ENCODE measurements around the gene SLC9A2.

Gene SLC9A2

DNA sequence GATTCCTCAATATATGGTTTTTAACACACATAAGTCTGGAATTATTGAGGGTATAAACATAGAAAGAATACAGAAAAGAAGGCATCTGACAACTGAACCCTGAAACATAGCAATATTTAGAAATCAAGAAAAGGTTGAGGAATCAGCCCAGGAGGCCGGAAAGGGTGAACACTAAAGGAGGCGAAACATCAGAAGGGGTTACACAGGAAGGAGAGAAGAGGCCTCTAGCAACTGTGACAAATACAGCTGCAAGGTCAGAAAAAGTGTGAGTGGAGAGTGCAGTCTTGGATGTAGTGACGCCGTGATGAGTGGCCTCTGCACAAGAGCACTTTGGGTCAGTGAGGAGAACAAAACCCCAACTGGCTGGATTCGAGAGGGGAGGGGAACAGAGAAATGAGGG, 70.7 kb downstream of the SLC9A2 start:
- WGBS, 2 donors (ENCODE audit: extremely low coverage in 2 of 2, insufficient read length in 2 of 2, insufficient replicate concordance in 1 of 2) = no CpG with 5 or more reads among the region's 5 CpGs
- no peak overlapping the region for H3K9ac ChIP-seq (ENCODE audit: low read depth, low read length, poor library complexity)

GRCh38 chr2:102696463-102696862, 77.1 kb downstream of the SLC9A2 start:
- no CpG with 5 or more reads among the region's 2 CpGs for WGBS, 2 donors (ENCODE audit: extremely low coverage in 2 of 2, insufficient read length in 2 of 2, insufficient replicate concordance in 1 of 2)
- no peak overlapping the region for H2BK5ac ChIP-seq (ENCODE audit: low read length)
- H2BK15ac ChIP-seq (ENCODE audit: low read length) = no peak overlapping the region

More for the DNA sequence above, 70.7 kb downstream of the SLC9A2 start:
- DNase-seq (ENCODE audit: low spot score) = no peak
- H4K91ac ChIP-seq (ENCODE audit: low read depth, low read length, poor library complexity) = no peak overlapping the region
- H2BK120ac ChIP-seq (ENCODE audit: low read depth, low read length) = no peak overlapping the region
- H4K8ac ChIP-seq (ENCODE audit: low read depth, low read length) = peak overlapping the region; percentile 19
- H2BK12ac ChIP-seq (ENCODE audit: low read length) = no peak overlapping the region
- no peaks in the 10 kb centered on the region for H3K79me1 ChIP-seq (ENCODE audit: low read depth, low read length)
- no peak overlapping the region for H3K4me2 ChIP-seq (ENCODE audit: insufficient read depth, low read length, poor library complexity, severe bottlenecking)
- peaks cover 0 to 17% (median 0%) of the 10 kb centered on the region in 3 experiments for H3K27me3 ChIP-seq (ENCODE audit: control insufficient read depth in 3 of 3, insufficient read depth in 3 of 3, low read depth in 1 of 3, low read length in 3 of 3)
- no peak overlapping the region for H3K4ac ChIP-seq (ENCODE audit: low read length)
- H2AK5ac ChIP-seq (ENCODE audit: low read depth, low read length) = no peak overlapping the region
- H3K36me3 ChIP-seq (replicated peaks in 1 of 2; ENCODE audit: control insufficient read depth in 2 of 2, insufficient read depth in 2 of 2, low read length in 2 of 2) = no peaks in the 10 kb centered on the region
- no peak overlapping the region for H2BK5ac ChIP-seq (ENCODE audit: low read length)
- no peak overlapping the region for H3K27ac ChIP-seq (replicated peaks; ENCODE audit: low read length)
- H3K23ac ChIP-seq (ENCODE audit: low read depth, low read length, poor library complexity) = no peak overlapping the region
- no peak overlapping the region for H2AFZ ChIP-seq (ENCODE audit: low read length)
- H3K14ac ChIP-seq (ENCODE audit: low read length) = no peak overlapping the region
- no peak overlapping the region for H3K18ac ChIP-seq (ENCODE audit: low read length)
- no peak overlapping the region for H2BK15ac ChIP-seq (ENCODE audit: low read length)
- no peaks in the 10 kb centered on the region for H3K9me3 ChIP-seq (replicated peaks in 1 of 2; ENCODE audit: control insufficient read depth in 2 of 2, insufficient read depth in 1 of 2, low read depth in 1 of 2, low read length in 2 of 2)
- no peaks in the 10 kb centered on the region for H3K4me1 ChIP-seq (ENCODE audit: control insufficient read depth in 2 of 2, insufficient read depth in 1 of 2, low read depth in 1 of 2, low read length in 2 of 2)
- H3K4me3 ChIP-seq (ENCODE audit: low read length in 2 of 2) = no peak overlapping the region

GRCh38 chr2:102698369-102699111, 79.2 kb downstream of the SLC9A2 start:
- no CpG with 5 or more reads among the region's 6 CpGs for WGBS, 2 donors (ENCODE audit: extremely low coverage in 2 of 2, insufficient read length in 2 of 2, insufficient replicate concordance in 1 of 2)
- peaks cover 0 to 4% (median 0%) of the 10 kb centered on the region in 3 experiments for H3K27me3 ChIP-seq (ENCODE audit: control insufficient read depth in 3 of 3, insufficient read depth in 3 of 3, low read depth in 1 of 3, low read length in 3 of 3)
- no peak overlapping the region for H4K91ac ChIP-seq (ENCODE audit: low read depth, low read length, poor library complexity)
- no peak overlapping the region for H2AFZ ChIP-seq (ENCODE audit: low read length)
- H3K9ac ChIP-seq (ENCODE audit: low read depth, low read length, poor library complexity) = no peak overlapping the region
- H3K4me2 ChIP-seq (ENCODE audit: insufficient read depth, low read length, poor library complexity, severe bottlenecking) = no peak overlapping the region
- H3K36me3 ChIP-seq (replicated peaks in 1 of 2; ENCODE audit: control insufficient read depth in 2 of 2, insufficient read depth in 2 of 2, low read length in 2 of 2) = no peaks in the 10 kb centered on the region
- no peak overlapping the region for H2BK5ac ChIP-seq (ENCODE audit: low read length)
- no peak overlapping the region for H2BK12ac ChIP-seq (ENCODE audit: low read length)
- no peak overlapping the region for H3K14ac ChIP-seq (ENCODE audit: low read length)
- no peaks in the 10 kb centered on the region for H3K4me1 ChIP-seq (ENCODE audit: control insufficient read depth in 2 of 2, insufficient read depth in 1 of 2, low read depth in 1 of 2, low read length in 2 of 2)
- no peaks in the 10 kb centered on the region for H3K9me3 ChIP-seq (replicated peaks in 1 of 2; ENCODE audit: control insufficient read depth in 2 of 2, insufficient read depth in 1 of 2, low read depth in 1 of 2, low read length in 2 of 2)
- DNase-seq (ENCODE audit: low spot score) = no peak
- H2BK120ac ChIP-seq (ENCODE audit: low read depth, low read length) = no peak overlapping the region
- H3K27ac ChIP-seq (replicated peaks; ENCODE audit: low read length) = no peak overlapping the region
- no peak overlapping the region for H2AK5ac ChIP-seq (ENCODE audit: low read depth, low read length)
- H4K8ac ChIP-seq (ENCODE audit: low read depth, low read length) = no peak overlapping the region
- no peak overlapping the region for H2BK15ac ChIP-seq (ENCODE audit: low read length)
- H3K4me3 ChIP-seq (ENCODE audit: low read length in 2 of 2) = no peak overlapping the region
- no peaks in the 10 kb centered on the region for H3K79me1 ChIP-seq (ENCODE audit: low read depth, low read length)
- peak overlapping the region; percentile 60 for H3K18ac ChIP-seq (ENCODE audit: low read length)
- H3K23ac ChIP-seq (ENCODE audit: low read depth, low read length, poor library complexity) = no peak overlapping the region
- H3K4ac ChIP-seq (ENCODE audit: low read length) = no peak overlapping the region

More at GRCh38 chr2:102696463-102696862, 77.1 kb downstream of the SLC9A2 start:
- no peak overlapping the region for H3K14ac ChIP-seq (ENCODE audit: low read length)
- no peaks in the 10 kb centered on the region for H3K9me3 ChIP-seq (replicated peaks in 1 of 2; ENCODE audit: control insufficient read depth in 2 of 2, insufficient read depth in 1 of 2, low read depth in 1 of 2, low read length in 2 of 2)
- no peak for DNase-seq (ENCODE audit: low spot score)
- no peak overlapping the region for H2AK5ac ChIP-seq (ENCODE audit: low read depth, low read length)
- no peak overlapping the region for H4K91ac ChIP-seq (ENCODE audit: low read depth, low read length, poor library complexity)
- no peaks in the 10 kb centered on the region for H3K36me3 ChIP-seq (replicated peaks in 1 of 2; ENCODE audit: control insufficient read depth in 2 of 2, insufficient read depth in 2 of 2, low read length in 2 of 2)
- H2BK120ac ChIP-seq (ENCODE audit: low read depth, low read length) = no peak overlapping the region
- H3K4me1 ChIP-seq (ENCODE audit: control insufficient read depth in 2 of 2, insufficient read depth in 1 of 2, low read depth in 1 of 2, low read length in 2 of 2) = no peaks in the 10 kb centered on the region
- H3K27ac ChIP-seq (replicated peaks; ENCODE audit: low read length) = no peak overlapping the region
- H3K4me3 ChIP-seq (ENCODE audit: low read length in 2 of 2) = no peak overlapping the region
- no peak overlapping the region for H2BK12ac ChIP-seq (ENCODE audit: low read length)
- H3K27me3 ChIP-seq (ENCODE audit: control insufficient read depth in 3 of 3, insufficient read depth in 3 of 3, low read depth in 1 of 3, low read length in 3 of 3) = peaks cover 0 to 15% (median 0%) of the 10 kb centered on the region in 3 experiments
- H3K23ac ChIP-seq (ENCODE audit: low read depth, low read length, poor library complexity) = no peak overlapping the region
- H3K79me1 ChIP-seq (ENCODE audit: low read depth, low read length) = no peaks in the 10 kb centered on the region
- no peak overlapping the region for H4K8ac ChIP-seq (ENCODE audit: low read depth, low read length)
- no peak overlapping the region for H3K18ac ChIP-seq (ENCODE audit: low read length)
- no peak overlapping the region for H3K4ac ChIP-seq (ENCODE audit: low read length)
- H2AFZ ChIP-seq (ENCODE audit: low read length) = no peak overlapping the region
- no peak overlapping the region for H3K9ac ChIP-seq (ENCODE audit: low read depth, low read length, poor library complexity)
- H3K4me2 ChIP-seq (ENCODE audit: insufficient read depth, low read length, poor library complexity, severe bottlenecking) = no peak overlapping the region

- Histone ChIP-seq H3K18ac (ENCODE audit: low read length) (no peak overlapping the region), H3K36me3 (replicated peaks in 1 of 2; ENCODE audit: control insufficient read depth in 2 of 2, insufficient read depth in 2 of 2, low read length in 2 of 2) (no peaks in the 10 kb centered on the region), H3K4me3 (ENCODE audit: low read length in 2 of 2) (no peak overlapping the region), H4K91ac (ENCODE audit: low read depth, low read length, poor library complexity) (no peak overlapping the region), H3K9me3 (replicated peaks in 1 of 2; ENCODE audit: control insufficient read depth in 2 of 2, insufficient read depth in 1 of 2, low read depth in 1 of 2, low read length in 2 of 2) (no peaks in the 10 kb centered on the region), H3K4ac (ENCODE audit: low read length) (no peak overlapping the region), H2BK12ac (ENCODE audit: low read length) (no peak overlapping the region), H2BK5ac (ENCODE audit: low read length) (no peak overlapping the region), H2AK5ac (ENCODE audit: low read depth, low read length) (no peak overlapping the region), H3K4me2 (ENCODE audit: insufficient read depth, low read length, poor library complexity, severe bottlenecking) (no peak overlapping the region), H2AFZ (ENCODE audit: low read length) (no peak overlapping the region), H3K23ac (ENCODE audit: low read depth, low read length, poor library complexity) (no peak overlapping the region), H3K4me1 (ENCODE audit: control insufficient read depth in 2 of 2, insufficient read depth in 1 of 2, low read depth in 1 of 2, low read length in 2 of 2) (no peaks in the 10 kb centered on the region), H2BK15ac (ENCODE audit: low read length) (no peak overlapping the region), H3K79me1 (ENCODE audit: low read depth, low read length) (no peaks in the 10 kb centered on the region), H3K9ac (ENCODE audit: low read depth, low read length, poor library complexity) (no peak overlapping the region), H3K27ac (replicated peaks; ENCODE audit: low read length) (no peak overlapping the region), H3K14ac (ENCODE audit: low read length) (no peak overlapping the region), H3K27me3 (ENCODE audit: control insufficient read depth in 3 of 3, insufficient read depth in 3 of 3, low read depth in 1 of 3, low read length in 3 of 3) (no peaks in the 10 kb centered on the region), H4K8ac (ENCODE audit: low read depth, low read length) (no peak overlapping the region), H2BK120ac (ENCODE audit: low read depth, low read length) (no peak overlapping the region)
- whole genome bisulfite sequencing, 2 donors (ENCODE audit: extremely low coverage in 2 of 2, insufficient read length in 2 of 2, insufficient replicate concordance in 1 of 2) = no CpG with 5 or more reads among the region's 2 CpGs
- no peak for DNase-seq (ENCODE audit: low spot score)
Observed at GRCh38 chr2:102703305-102703704, 84.0 kb downstream of the SLC9A2 start.

Measured in neuronal stem cell (in vitro differentiated cells).